Mucosa of gallbladder (tissue), 1 donor: ENCODE data around the gene CD1D. TPM values are rescaled to one million over a fixed set of nuclear protein-coding genes. Genes with fewer than 3 reads are reported as not detected.
"Not testable (repeated sequence)": the region's sequence is repeated elsewhere in the genome, so short reads cannot be mapped to it uniquely, and the experiment has no call there.

Experiments
- DNase-seq: peaks from one replicate; pipeline ENCODE4 v3.0.0-alpha.2; 2020; ENCODE audit warnings: low spot score
- total RNA-seq: library from RNA; stranded (reverse); gene quantifications from one replicate; pipeline ENCODE4 v1.2.1, GENCODE V29; 2021
- donor health status: DM: no; HTN: no; CAD: no.

CD1D gene
- 7.2 TPM for total RNA-seq

- peak; percentile 23 for DNase-seq
Measured at GRCh38 chr1:158180741-158181576, at the start of gene CD1D. Gene CD1D (plus strand): TSS chr1:158180895. CDS start chr1:158181102, 207 bp downstream.

GRCh38 chr1:158131217-158131616 lies 49.5 kb upstream of the CD1D start:
- no peak for DNase-seq

GRCh38 chr1:158140764-158141192 lies 39.9 kb upstream of the CD1D start:
- no peak for DNase-seq

- peak; percentile 52 for DNase-seq
Measured at GRCh38 chr1:158145173-158145719, 35.4 kb upstream of the CD1D start.

GRCh38 chr1:158146165-158146564 lies 34.5 kb upstream of the CD1D start:
- no peak for DNase-seq

- DNase-seq = no peak
Measured at GRCh38 chr1:158146739-158147138, 34.0 kb upstream of the CD1D start.

GRCh38 chr1:158147401-158147800 lies 33.3 kb upstream of the CD1D start:
- no peak for DNase-seq

GRCh38 chr1:158147869-158148268 lies 32.8 kb upstream of the CD1D start:
- DNase-seq = no peak

GRCh38 chr1:158148468-158148867 lies 32.2 kb upstream of the CD1D start:
- no peak for DNase-seq

- DNase-seq = no peak
Measured at GRCh38 chr1:158149175-158149574, 31.5 kb upstream of the CD1D start.

- peak; percentile 95 for DNase-seq
Measured at GRCh38 chr1:158149577-158150269, 31.0 kb upstream of the CD1D start.

- no peak for DNase-seq
Measured at GRCh38 chr1:158150523-158150922, 30.2 kb upstream of the CD1D start.

GRCh38 chr1:158153179-158153578 lies 27.5 kb upstream of the CD1D start:
- no peak for DNase-seq

- no peak for DNase-seq
Measured at GRCh38 chr1:158153746-158154444, 26.8 kb upstream of the CD1D start.

- DNase-seq = no peak
Measured at GRCh38 chr1:158154501-158154900, 26.2 kb upstream of the CD1D start.

- DNase-seq = no peak
Measured at GRCh38 chr1:158155673-158156072, 25.0 kb upstream of the CD1D start.

GRCh38 chr1:158159597-158159996 lies 21.1 kb upstream of the CD1D start:
- DNase-seq = no peak

- no peak for DNase-seq
Measured at GRCh38 chr1:158161446-158161845, 19.2 kb upstream of the CD1D start.

GRCh38 chr1:158163000-158163947 lies 17.4 kb upstream of the CD1D start:
- no peak for DNase-seq

- no peak for DNase-seq
Measured at GRCh38 chr1:158169105-158169504, 11.6 kb upstream of the CD1D start.

- not testable (repeated sequence) for DNase-seq
Measured at GRCh38 chr1:158175915-158176314, 4.8 kb upstream of the CD1D start.
